ENCODE data around the gene SEC14L2.

SEC14L2 gene

GRCh38 chr22:30413745-30414524 lies 17.1 kb downstream of the SEC14L2 start:
- Histone ChIP-seq H3K9me3 (replicated peaks in 1 of 2; ENCODE audit: control insufficient read depth in 2 of 2, insufficient read depth in 1 of 2, low read depth in 1 of 2, low read length in 2 of 2) (no peaks in the 10 kb centered on the region), H3K36me3 (replicated peaks in 1 of 2; ENCODE audit: control insufficient read depth in 2 of 2, insufficient read depth in 2 of 2, low read length in 2 of 2) (peaks cover 4 to 45% of the 10 kb centered on the region in 2 donors)

GRCh38 chr22:30414525-30415047 lies 17.8 kb downstream of the SEC14L2 start:
- Histone ChIP-seq H2BK120ac (ENCODE audit: low read depth, low read length) (no peak overlapping the region), H3K27me3 (ENCODE audit: control insufficient read depth in 3 of 3, insufficient read depth in 3 of 3, low read depth in 1 of 3, low read length in 3 of 3) (no peaks in the 10 kb centered on the region), H3K4ac (ENCODE audit: low read length) (no peak overlapping the region), H3K23ac (ENCODE audit: low read depth, low read length, poor library complexity) (no peak overlapping the region), H3K4me3 (ENCODE audit: low read length in 2 of 2) (no peak overlapping the region), H4K91ac (ENCODE audit: low read depth, low read length, poor library complexity) (no peak overlapping the region), H3K36me3 (replicated peaks in 1 of 2; ENCODE audit: control insufficient read depth in 2 of 2, insufficient read depth in 2 of 2, low read length in 2 of 2) (peaks cover 4 to 44% of the 10 kb centered on the region in 2 donors), H3K4me2 (ENCODE audit: insufficient read depth, low read length, poor library complexity, severe bottlenecking) (no peak overlapping the region), H2BK5ac (ENCODE audit: low read length) (no peak overlapping the region), H3K14ac (ENCODE audit: low read length) (no peak overlapping the region), H4K8ac (ENCODE audit: low read depth, low read length) (no peak overlapping the region), H2AK5ac (ENCODE audit: low read depth, low read length) (no peak overlapping the region), H2AFZ (ENCODE audit: low read length) (no peak overlapping the region), H2BK12ac (ENCODE audit: low read length) (no peak overlapping the region), H3K9ac (ENCODE audit: low read depth, low read length, poor library complexity) (no peak overlapping the region), H3K18ac (ENCODE audit: low read length) (no peak overlapping the region), H3K9me3 (replicated peaks in 1 of 2; ENCODE audit: control insufficient read depth in 2 of 2, insufficient read depth in 1 of 2, low read depth in 1 of 2, low read length in 2 of 2) (no peaks in the 10 kb centered on the region), H3K27ac (replicated peaks; ENCODE audit: low read length) (no peak overlapping the region), H3K4me1 (ENCODE audit: control insufficient read depth in 2 of 2, insufficient read depth in 1 of 2, low read depth in 1 of 2, low read length in 2 of 2) (no peaks in the 10 kb centered on the region), H3K79me1 (ENCODE audit: low read depth, low read length) (no peaks in the 10 kb centered on the region), H2BK15ac (ENCODE audit: low read length) (no peak overlapping the region)
- WGBS, 2 donors (ENCODE audit: extremely low coverage in 2 of 2, insufficient read length in 2 of 2, insufficient replicate concordance in 1 of 2), result no CpG with 5 or more reads among the region's 4 CpGs
- DNase-seq (ENCODE audit: low spot score), result no peak

More at GRCh38 chr22:30413745-30414524, 17.1 kb downstream of the SEC14L2 start:
- H2AFZ ChIP-seq (ENCODE audit: low read length), result no peak overlapping the region
- H3K18ac ChIP-seq (ENCODE audit: low read length), result no peak overlapping the region
- no peak overlapping the region for H2BK120ac ChIP-seq (ENCODE audit: low read depth, low read length)
- H2BK12ac ChIP-seq (ENCODE audit: low read length), result no peak overlapping the region
- no peak overlapping the region for H3K14ac ChIP-seq (ENCODE audit: low read length)
- H2BK5ac ChIP-seq (ENCODE audit: low read length), result no peak overlapping the region
- no peak overlapping the region for H2BK15ac ChIP-seq (ENCODE audit: low read length)
- no peak overlapping the region for H3K4ac ChIP-seq (ENCODE audit: low read length)
- no peak overlapping the region for H3K23ac ChIP-seq (ENCODE audit: low read depth, low read length, poor library complexity)
- no peak overlapping the region for H2AK5ac ChIP-seq (ENCODE audit: low read depth, low read length)
- no peak for DNase-seq (ENCODE audit: low spot score)
- no peak overlapping the region for H3K9ac ChIP-seq (ENCODE audit: low read depth, low read length, poor library complexity)
- H3K4me3 ChIP-seq (ENCODE audit: low read length in 2 of 2), result no peak overlapping the region
- no CpG with 5 or more reads among the region's 5 CpGs for WGBS, 2 donors (ENCODE audit: extremely low coverage in 2 of 2, insufficient read length in 2 of 2, insufficient replicate concordance in 1 of 2)
- no peak overlapping the region for H3K27ac ChIP-seq (replicated peaks; ENCODE audit: low read length)
- no peaks in the 10 kb centered on the region for H3K79me1 ChIP-seq (ENCODE audit: low read depth, low read length)
- H3K4me2 ChIP-seq (ENCODE audit: insufficient read depth, low read length, poor library complexity, severe bottlenecking), result no peak overlapping the region
- no peak overlapping the region for H4K91ac ChIP-seq (ENCODE audit: low read depth, low read length, poor library complexity)
- H4K8ac ChIP-seq (ENCODE audit: low read depth, low read length), result no peak overlapping the region
- H3K4me1 ChIP-seq (ENCODE audit: control insufficient read depth in 2 of 2, insufficient read depth in 1 of 2, low read depth in 1 of 2, low read length in 2 of 2), result no peaks in the 10 kb centered on the region
- no peaks in the 10 kb centered on the region for H3K27me3 ChIP-seq (ENCODE audit: control insufficient read depth in 3 of 3, insufficient read depth in 3 of 3, low read depth in 1 of 3, low read length in 3 of 3)

GRCh38 chr22:30416403-30416802 lies 19.6 kb downstream of the SEC14L2 start:
- H3K36me3 ChIP-seq (replicated peaks in 1 of 2; ENCODE audit: control insufficient read depth in 2 of 2, insufficient read depth in 2 of 2, low read length in 2 of 2), result peaks cover 4 to 50% of the 10 kb centered on the region in 2 donors
- no peak overlapping the region for H3K4ac ChIP-seq (ENCODE audit: low read length)
- no peak overlapping the region for H2AK5ac ChIP-seq (ENCODE audit: low read depth, low read length)
- H4K91ac ChIP-seq (ENCODE audit: low read depth, low read length, poor library complexity), result no peak overlapping the region
- no peak overlapping the region for H2AFZ ChIP-seq (ENCODE audit: low read length)
- no peak overlapping the region for H2BK120ac ChIP-seq (ENCODE audit: low read depth, low read length)
- no peak overlapping the region for H3K4me3 ChIP-seq (ENCODE audit: low read length in 2 of 2)
- no peak overlapping the region for H2BK15ac ChIP-seq (ENCODE audit: low read length)
- H3K23ac ChIP-seq (ENCODE audit: low read depth, low read length, poor library complexity), result no peak overlapping the region
- H2BK12ac ChIP-seq (ENCODE audit: low read length), result no peak overlapping the region
- no peak overlapping the region for H3K18ac ChIP-seq (ENCODE audit: low read length)
- no peak overlapping the region for H3K14ac ChIP-seq (ENCODE audit: low read length)
- no peaks in the 10 kb centered on the region for H3K9me3 ChIP-seq (replicated peaks in 1 of 2; ENCODE audit: control insufficient read depth in 2 of 2, insufficient read depth in 1 of 2, low read depth in 1 of 2, low read length in 2 of 2)
- H4K8ac ChIP-seq (ENCODE audit: low read depth, low read length), result no peak overlapping the region
- H3K79me1 ChIP-seq (ENCODE audit: low read depth, low read length), result no peaks in the 10 kb centered on the region
- WGBS, 2 donors (ENCODE audit: extremely low coverage in 2 of 2, insufficient read length in 2 of 2, insufficient replicate concordance in 1 of 2), result no CpG with 5 or more reads among the region's 2 CpGs
- H3K27me3 ChIP-seq (ENCODE audit: control insufficient read depth in 3 of 3, insufficient read depth in 3 of 3, low read depth in 1 of 3, low read length in 3 of 3), result no peaks in the 10 kb centered on the region
- H3K4me2 ChIP-seq (ENCODE audit: insufficient read depth, low read length, poor library complexity, severe bottlenecking), result no peak overlapping the region
- no peak overlapping the region for H2BK5ac ChIP-seq (ENCODE audit: low read length)
- H3K27ac ChIP-seq (replicated peaks; ENCODE audit: low read length), result no peak overlapping the region
- no peak for DNase-seq (ENCODE audit: low spot score)
- no peak overlapping the region for H3K9ac ChIP-seq (ENCODE audit: low read depth, low read length, poor library complexity)
- peaks cover 0 to 9% of the 10 kb centered on the region in 2 donors for H3K4me1 ChIP-seq (ENCODE audit: control insufficient read depth in 2 of 2, insufficient read depth in 1 of 2, low read depth in 1 of 2, low read length in 2 of 2)

GRCh38 chr22:30416837-30417236 lies 20.0 kb downstream of the SEC14L2 start:
- H3K4me1 ChIP-seq (ENCODE audit: control insufficient read depth in 2 of 2, insufficient read depth in 1 of 2, low read depth in 1 of 2, low read length in 2 of 2), result peaks cover 0 to 13% of the 10 kb centered on the region in 2 donors
- no peak overlapping the region for H2BK5ac ChIP-seq (ENCODE audit: low read length)
- no peak overlapping the region for H2AFZ ChIP-seq (ENCODE audit: low read length)
- H3K9ac ChIP-seq (ENCODE audit: low read depth, low read length, poor library complexity), result no peak overlapping the region
- H3K4me3 ChIP-seq (ENCODE audit: low read length in 2 of 2), result no peak overlapping the region
- H3K4ac ChIP-seq (ENCODE audit: low read length), result no peak overlapping the region
- H4K8ac ChIP-seq (ENCODE audit: low read depth, low read length), result no peak overlapping the region
- H3K9me3 ChIP-seq (replicated peaks in 1 of 2; ENCODE audit: control insufficient read depth in 2 of 2, insufficient read depth in 1 of 2, low read depth in 1 of 2, low read length in 2 of 2), result no peaks in the 10 kb centered on the region
- H2BK15ac ChIP-seq (ENCODE audit: low read length), result no peak overlapping the region
- no peak overlapping the region for H3K27ac ChIP-seq (replicated peaks; ENCODE audit: low read length)
- H2AK5ac ChIP-seq (ENCODE audit: low read depth, low read length), result no peak overlapping the region
- H3K14ac ChIP-seq (ENCODE audit: low read length), result no peak overlapping the region
- H3K23ac ChIP-seq (ENCODE audit: low read depth, low read length, poor library complexity), result no peak overlapping the region
- DNase-seq (ENCODE audit: low spot score), result no peak
- no peaks in the 10 kb centered on the region for H3K27me3 ChIP-seq (ENCODE audit: control insufficient read depth in 3 of 3, insufficient read depth in 3 of 3, low read depth in 1 of 3, low read length in 3 of 3)
- peaks cover 4 to 52% of the 10 kb centered on the region in 2 donors for H3K36me3 ChIP-seq (replicated peaks in 1 of 2; ENCODE audit: control insufficient read depth in 2 of 2, insufficient read depth in 2 of 2, low read length in 2 of 2)
- H3K4me2 ChIP-seq (ENCODE audit: insufficient read depth, low read length, poor library complexity, severe bottlenecking), result no peak overlapping the region
- WGBS, 2 donors (ENCODE audit: extremely low coverage in 2 of 2, insufficient read length in 2 of 2, insufficient replicate concordance in 1 of 2), result no CpG with 5 or more reads among the region's 1 CpG
- H3K79me1 ChIP-seq (ENCODE audit: low read depth, low read length), result no peaks in the 10 kb centered on the region
- H4K91ac ChIP-seq (ENCODE audit: low read depth, low read length, poor library complexity), result no peak overlapping the region
- H2BK12ac ChIP-seq (ENCODE audit: low read length), result no peak overlapping the region
- no peak overlapping the region for H3K18ac ChIP-seq (ENCODE audit: low read length)
- H2BK120ac ChIP-seq (ENCODE audit: low read depth, low read length), result no peak overlapping the region
